Muscle layer of colon (tissue), 2 donors: Measurements from ENCODE around the gene TPPP3.

ENCODE experiments used
- H3K27ac ChIP-seq: one replicate; pipeline ENCODE4 v1.7.0; 2013; ENCODE audit warnings: low read depth, mild to moderate bottlenecking, low read length, moderate library complexity
- H3K27me3 ChIP-seq, 2 donors: one replicate each; pipeline ENCODE4 v1.7.0; 2013; ENCODE audit warnings: low read length in 2 of 2, mild to moderate bottlenecking in 2 of 2; ENCODE audit not compliant: insufficient read depth in 2 of 2, control insufficient read depth in 1 of 2
- H3K36me3 ChIP-seq: one replicate; pipeline ENCODE4 v1.7.0; 2013; ENCODE audit warnings: mild to moderate bottlenecking, low read length; ENCODE audit not compliant: insufficient read depth
- H3K4me1 ChIP-seq: one replicate; pipeline ENCODE4 v1.7.0; 2013; ENCODE audit warnings: mild to moderate bottlenecking, low read length; ENCODE audit not compliant: insufficient read depth
- H3K4me3 ChIP-seq, 2 donors: one replicate each; pipeline ENCODE4 v1.7.0; 2013; ENCODE audit warnings: low read length in 2 of 2, low read depth in 1 of 2, mild to moderate bottlenecking in 1 of 2, moderate library complexity in 1 of 2
- H3K9ac ChIP-seq: one replicate; pipeline ENCODE4 v1.7.0; 2013; ENCODE audit warnings: low read length
- H3K9me3 ChIP-seq: one replicate; pipeline ENCODE4 v1.7.0; 2013; ENCODE audit warnings: mild to moderate bottlenecking, low read length
- donor health status: abdominal sarcoma.
- donor health status: Adenocarcinoma of cecum.

TPPP3 gene

DNA sequence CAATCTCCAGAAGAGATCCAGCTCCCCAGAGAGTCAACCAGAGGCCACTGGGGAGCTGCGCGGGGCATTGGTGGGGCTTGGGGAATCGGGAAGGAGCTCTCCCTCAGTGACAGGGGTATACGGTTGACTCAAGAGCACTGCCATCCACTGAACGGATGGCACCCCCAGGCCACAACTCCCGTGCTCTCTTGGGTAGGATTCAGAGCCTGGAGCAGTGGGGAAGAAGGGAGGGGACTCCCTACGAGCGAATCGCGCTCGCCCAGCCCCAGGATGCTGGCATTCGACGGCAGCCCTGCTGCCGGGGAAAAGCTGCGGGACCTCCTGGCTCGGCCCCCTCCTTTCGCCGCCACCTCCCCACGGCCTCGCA, 473 bp upstream of the TPPP3 start:
- Histone ChIP-seq H3K9me3 (no peaks in the 10 kb centered on the region), H3K4me1 (peaks cover 61% of the 10 kb centered on the region), H3K27ac (peak overlapping the region; percentile 52), H3K4me3 (peak overlapping the region; percentile 25 to 56), H3K9ac (no peak overlapping the region), H3K27me3 (peaks cover 0 to 11% of the 10 kb centered on the region in 2 donors), H3K36me3 (no peaks in the 10 kb centered on the region)

DNA sequence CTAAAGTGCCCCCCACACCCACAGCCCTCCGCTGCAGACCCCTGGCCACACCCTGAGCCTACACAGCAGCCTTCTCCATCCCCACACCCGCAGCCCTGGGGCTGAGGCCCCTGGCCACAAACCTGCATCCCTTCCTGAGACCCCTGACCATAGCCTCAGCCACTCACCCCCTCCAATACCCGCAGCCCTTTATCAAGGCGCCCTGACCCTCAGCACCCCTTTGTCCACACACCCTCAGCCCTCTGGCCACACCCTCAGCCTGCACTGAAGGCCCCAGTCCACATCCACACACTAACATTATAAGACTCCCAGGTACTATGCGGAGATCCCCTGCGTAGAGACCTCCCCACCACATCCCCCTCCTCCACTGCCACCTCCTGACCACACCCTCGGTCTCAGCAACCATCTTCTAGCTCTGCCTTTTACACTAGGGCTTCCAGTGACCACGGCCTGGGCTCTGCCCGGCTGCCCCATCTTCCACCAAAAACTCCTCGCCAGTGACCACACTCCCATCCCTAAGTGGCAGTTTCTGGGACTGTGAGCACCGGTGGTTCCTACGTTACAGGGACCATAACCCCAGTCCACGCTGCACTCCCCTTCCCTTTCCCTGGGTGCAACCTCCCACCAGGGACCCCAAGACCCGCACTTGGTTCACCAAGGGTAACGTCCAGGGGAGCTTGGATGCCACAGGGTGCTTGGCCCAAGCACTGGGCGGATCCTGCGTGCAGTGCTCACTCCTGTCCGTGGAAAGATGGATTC, 818 bp downstream of the TPPP3 start:
- H3K9ac ChIP-seq, result peak overlapping the region; percentile 42
- H3K27me3 ChIP-seq, result peaks cover 0 to 11% of the 10 kb centered on the region in 2 donors
- peak overlapping the region; percentile 49 for H3K27ac ChIP-seq
- peaks cover 58% of the 10 kb centered on the region for H3K4me1 ChIP-seq
- H3K9me3 ChIP-seq, result no peaks in the 10 kb centered on the region
- no peaks in the 10 kb centered on the region for H3K36me3 ChIP-seq
- H3K4me3 ChIP-seq, result peak overlapping the region; percentile 25 to 81

GRCh38 chr16:67391424-67392300, 1.6 kb downstream of the TPPP3 start:
- peaks cover 50% of the 10 kb centered on the region for H3K4me1 ChIP-seq
- peaks cover 0 to 11% of the 10 kb centered on the region in 2 donors for H3K27me3 ChIP-seq
- H3K36me3 ChIP-seq, result no peaks in the 10 kb centered on the region
- no peak overlapping the region for H3K9ac ChIP-seq
- H3K9me3 ChIP-seq, result no peaks in the 10 kb centered on the region
- H3K4me3 ChIP-seq, result peak overlapping the region; percentile 25 to 81
- no peak overlapping the region for H3K27ac ChIP-seq

DNA sequence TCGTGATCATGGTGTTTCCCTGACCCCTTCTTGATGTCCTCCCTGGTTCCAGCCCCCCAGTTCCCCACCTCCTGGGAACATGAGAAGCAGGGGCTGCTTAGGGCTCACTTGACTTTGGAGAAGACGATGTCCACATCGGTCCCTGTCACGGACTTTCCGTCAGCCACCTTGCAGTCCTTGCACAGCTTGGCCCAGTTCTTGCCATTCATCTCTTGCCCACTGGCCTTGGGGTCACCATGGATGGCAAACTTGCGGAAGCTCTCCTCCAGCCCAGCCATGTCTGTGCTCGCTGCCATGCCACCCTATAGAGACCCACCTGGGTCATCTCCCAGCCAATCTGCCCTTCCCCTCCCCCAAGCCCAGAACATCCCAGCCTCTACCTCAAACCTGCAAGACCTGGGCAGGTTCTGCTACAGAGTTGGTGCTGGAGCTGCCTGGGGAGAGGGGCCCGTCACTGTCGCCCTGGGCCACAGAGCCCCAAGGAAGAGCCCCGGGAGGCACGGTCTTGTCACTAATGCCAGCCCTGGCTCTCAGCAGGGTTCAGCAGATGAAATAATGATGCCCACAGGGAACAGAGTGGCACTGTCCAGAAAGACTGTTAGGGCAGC, 2.4 kb downstream of the TPPP3 start:
- Histone ChIP-seq H3K9me3 (no peaks in the 10 kb centered on the region), H3K4me1 (peaks cover 44% of the 10 kb centered on the region), H3K9ac (no peak overlapping the region), H3K4me3 (no peak overlapping the region), H3K36me3 (no peaks in the 10 kb centered on the region), H3K27me3 (peaks cover 0 to 11% of the 10 kb centered on the region in 2 donors), H3K27ac (no peak overlapping the region)

GRCh38 chr16:67389911-67390815, 3.1 kb downstream of the TPPP3 start:
- H3K4me3 ChIP-seq, result no peak overlapping the region
- H3K9me3 ChIP-seq, result no peaks in the 10 kb centered on the region
- no peak overlapping the region for H3K27ac ChIP-seq
- peaks cover 0 to 11% of the 10 kb centered on the region in 2 donors for H3K27me3 ChIP-seq
- H3K9ac ChIP-seq, result no peak overlapping the region
- peaks cover 37% of the 10 kb centered on the region for H3K4me1 ChIP-seq
- H3K36me3 ChIP-seq, result no peaks in the 10 kb centered on the region

DNA sequence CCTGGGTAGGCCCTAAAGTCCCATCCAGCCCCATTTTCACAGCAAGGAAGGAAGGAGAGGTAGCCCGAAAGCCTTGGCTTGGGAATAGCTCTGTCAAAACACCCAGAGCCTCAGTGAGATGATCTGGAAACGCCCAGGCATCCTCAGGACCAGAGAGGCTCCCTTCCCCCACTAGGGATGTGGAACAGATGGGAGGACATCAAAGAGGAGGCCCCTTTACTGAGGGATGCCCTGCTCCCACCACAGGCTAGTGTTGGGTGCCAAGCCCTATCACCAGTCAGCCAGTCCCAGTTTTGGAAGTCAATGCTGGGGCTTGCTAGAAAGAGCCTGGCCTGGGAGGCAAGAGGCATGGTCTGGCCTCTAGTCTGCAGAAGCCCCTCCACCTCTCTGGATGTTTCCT, 4.7 kb downstream of the TPPP3 start:
- Histone ChIP-seq H3K4me3 (no peak overlapping the region), H3K27me3 (peaks cover 0 to 8% of the 10 kb centered on the region in 2 donors), H3K9ac (no peak overlapping the region), H3K27ac (no peak overlapping the region), H3K9me3 (no peaks in the 10 kb centered on the region), H3K36me3 (no peaks in the 10 kb centered on the region), H3K4me1 (peaks cover 34% of the 10 kb centered on the region)

GRCh38 chr16:67388191-67388590, 5.1 kb downstream of the TPPP3 start:
- no peak overlapping the region for H3K27ac ChIP-seq
- H3K9ac ChIP-seq, result no peak overlapping the region
- H3K4me3 ChIP-seq, result no peak overlapping the region
- H3K27me3 ChIP-seq, result peaks cover 0 to 6% of the 10 kb centered on the region in 2 donors
- peaks cover 30% of the 10 kb centered on the region for H3K4me1 ChIP-seq
- no peaks in the 10 kb centered on the region for H3K9me3 ChIP-seq
- H3K36me3 ChIP-seq, result no peaks in the 10 kb centered on the region

GRCh38 chr16:67387479-67388079, 5.7 kb downstream of the TPPP3 start:
- Histone ChIP-seq H3K9me3 (no peaks in the 10 kb centered on the region), H3K9ac (no peak overlapping the region), H3K27me3 (no peaks in the 10 kb centered on the region), H3K4me3 (no peak overlapping the region), H3K27ac (no peak overlapping the region), H3K4me1 (peaks cover 24% of the 10 kb centered on the region), H3K36me3 (no peaks in the 10 kb centered on the region)

DNA sequence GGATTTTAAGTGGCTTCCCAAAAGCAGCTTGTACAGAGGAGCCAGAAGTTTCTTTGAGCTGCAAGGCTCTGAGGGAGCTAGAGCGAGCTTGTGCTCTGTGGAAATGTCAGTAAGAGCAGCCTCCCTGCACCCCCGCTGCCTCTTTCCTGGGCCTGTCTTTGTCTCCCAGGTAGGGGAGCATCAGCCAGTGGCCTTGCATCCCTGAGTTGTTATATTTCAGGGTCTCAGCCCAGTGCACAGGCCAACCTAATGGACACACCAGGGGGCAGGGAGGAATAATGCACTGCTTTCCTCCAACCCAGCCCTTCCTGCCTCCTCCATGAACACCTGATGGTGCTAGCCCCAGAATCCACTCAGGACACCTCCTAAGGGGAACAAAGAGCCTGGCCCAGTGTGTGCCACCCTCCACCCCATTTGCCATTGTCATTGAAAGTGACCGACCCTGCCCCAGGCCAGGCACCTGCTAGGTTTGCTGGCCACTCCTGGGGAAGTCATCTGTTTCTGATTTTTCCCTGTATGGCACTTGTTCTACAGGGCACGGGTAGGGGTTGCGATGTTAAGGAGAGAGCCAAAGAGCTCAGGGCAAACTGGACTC, 6.3 kb downstream of the TPPP3 start:
- Histone ChIP-seq H3K9me3 (no peaks in the 10 kb centered on the region), H3K9ac (no peak overlapping the region), H3K27ac (no peak overlapping the region), H3K27me3 (no peaks in the 10 kb centered on the region), H3K4me1 (peaks cover 18% of the 10 kb centered on the region), H3K36me3 (no peaks in the 10 kb centered on the region), H3K4me3 (no peak overlapping the region)

DNA sequence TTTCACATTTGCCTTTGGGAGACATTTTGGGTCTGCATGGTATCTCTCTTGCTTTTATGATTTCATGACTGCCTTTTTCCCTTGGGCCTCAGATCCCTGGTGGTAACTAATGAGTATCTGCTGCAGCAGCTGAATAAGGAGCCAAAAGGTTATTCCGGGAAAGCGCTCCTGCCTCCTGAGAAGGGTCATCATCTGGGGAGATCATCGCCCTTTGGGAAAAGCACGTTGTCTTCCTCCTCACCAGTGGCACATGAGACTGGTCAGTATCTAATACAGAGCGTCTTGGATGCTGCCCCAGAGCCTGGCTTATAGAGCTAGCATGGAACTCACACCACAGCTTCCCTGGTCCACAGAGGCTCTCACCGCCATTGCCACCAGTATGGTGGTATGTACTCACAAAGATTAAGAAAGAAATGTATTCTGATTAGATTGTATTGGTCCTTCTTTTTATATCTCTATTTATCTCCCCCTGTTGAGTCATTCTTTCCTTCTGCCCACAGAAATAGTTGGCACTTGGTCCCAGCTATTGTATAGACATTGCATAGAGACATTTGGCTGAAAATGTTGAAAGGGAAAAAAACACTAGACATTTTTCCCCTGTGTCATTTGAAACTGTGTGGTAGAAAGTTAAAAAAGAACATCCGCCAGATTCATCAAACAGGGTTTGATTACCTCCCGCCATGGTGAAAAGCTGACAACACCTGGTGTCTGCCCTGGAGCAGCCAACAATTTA, 8.4 kb downstream of the TPPP3 start:
- Histone ChIP-seq H3K27ac (no peak overlapping the region), H3K27me3 (no peaks in the 10 kb centered on the region), H3K4me3 (no peak overlapping the region), H3K9me3 (no peaks in the 10 kb centered on the region), H3K36me3 (no peaks in the 10 kb centered on the region), H3K9ac (no peak overlapping the region), H3K4me1 (peaks cover 2% of the 10 kb centered on the region)
